Adrenal gland (tissue), 12 donors: ENCODE data around the gene PRKCB. TPM values are rescaled to one million over a fixed set of nuclear protein-coding genes. Genes with fewer than 3 reads are reported as not detected.

Experiments
- DNase-seq, 7 donors: peaks; one replicate each; pipeline ENCODE4 v3.0.0-alpha.2; 2019 to 2020
- H3K27ac ChIP-seq, 5 donors: fragments of 200-600 bp; sonication (generic) in 4 of 5; 1 replicate in 3 of 5; 2 replicates in 2 of 5; pipeline versions ENCODE4 v1.5.1 to v1.8.0; 2016 to 2020; ENCODE audit warnings: mild to moderate bottlenecking in 1 of 5
- H3K27me3 ChIP-seq: fragments of 200-600 bp; 2 replicates; pipeline ENCODE4 v1.8.0; 2021
- H3K36me3 ChIP-seq, 2 donors: fragments of 200-600 bp; replicated peaks in 1 of 2; 1 replicate in 1 of 2; 2 replicates in 1 of 2; pipeline versions ENCODE4 v1.5.1 to v1.8.0; 2018 to 2022
- H3K4me1 ChIP-seq, 2 donors: fragments of 200-600 bp; replicated peaks in 1 of 2; 1 replicate in 1 of 2; 2 replicates in 1 of 2; pipeline versions ENCODE4 v1.5.1 to v1.8.0; 2018 to 2021
- H3K4me3 ChIP-seq, 4 donors: fragments of 200-600 bp; sonication (generic) in 3 of 4; one replicate each; pipeline ENCODE4 v1.5.1; 2016 to 2018
- H3K9me3 ChIP-seq, 3 donors: fragments of 200-600 bp; sonication (generic) in 1 of 3; replicated peaks in 1 of 3; 1 replicate in 2 of 3; 2 replicates in 1 of 3; pipeline versions ENCODE4 v1.5.1 to v1.8.0; 2016 to 2021
- POLR2A ChIP-seq, 2 donors: fragments of 450-650 bp; IDR thresholded peaks; one replicate each; pipeline ENCODE4 v1.6.1; 2017; ENCODE audit warnings: antibody characterized with exemption in 2 of 2, mild to moderate bottlenecking in 2 of 2, moderate library complexity in 1 of 2
- WGBS, 4 donors: extraction: QIAGEN DNeasy Blood & Tissue Kit in 2 of 4; methylation state at CpG; one replicate each; pipeline versions ENCODE4 v1.1.5 to v1.1.7; 2013 to 2017; 5-methylcytosine and 5-hydroxymethylcytosine counted together
- intact Hi-C, 2 donors: fragments of 100-400 bp; cut with DNase I; formaldehyde crosslinking; loops; one replicate each; pipeline versions ENCODE4 v1.14.1 to v1.15.0; 2022 to 2023
- polyA plus RNA-seq, 3 donors: library from polyadenylated mRNA; stranded (reverse); fragments of 200-250 nt in 2 of 3; fragments of 350-450 nt in 1 of 3; fragmentation: Illumina TruSeq in 1 of 3; extraction: RNeasy Lipid Tissue Mini Kit (QIAGEN cat#74804) in 1 of 3; gene quantifications; one replicate each; pipeline ENCODE4 v1.2.3, GENCODE V29; 2013 to 2014
- total RNA-seq, 9 donors: library from RNA; depleted of rRNA in 4 of 9; stranded (reverse); fragments of >200 nt in 4 of 9; fragments of 120-200 nt in 1 of 9; fragmentation: NEBNext Ultra II Directional in 1 of 9; extraction: Animal tissue kit (Norgen Biotek cat#: 25700) in 1 of 9; gene quantifications; one replicate each; pipeline versions ENCODE4 v1.1.0 to v1.2.4, GENCODE V29; 2013 to 2023
- TF ChIP-seq, protein P1 (sequence below), 6 experiments: fragments of 450-650 bp in 4 of 6; fragments of 200-600 bp in 2 of 6; sonication (generic) in 1 of 6; IDR thresholded peaks; 1 replicate in 5 of 6; 2 replicates in 1 of 6; pipeline versions ENCODE4 v1.5.1 to v1.8.0; 2016 to 2021; ENCODE audit warnings: antibody characterized with exemption in 6 of 6, mild to moderate bottlenecking in 2 of 6, moderate library complexity in 1 of 6
- donor health status: healthy with polysubstance abuse.
- donor health status: Bipolar disorder and iron deficiency.
- donor health status: DM: yes; HTN: yes; CAD: no.
- donor health status: DM: no; HTN: no; CAD: no.
- donor health status: DM: no; HTN: no; CAD: no.
- donor health status: DM: yes; HTN: yes; CAD: no.

PRKCB gene
- total and polyA plus RNA-seq, 12 donors, result 0.54 to 8.0 (median 3.0) TPM

DNA sequence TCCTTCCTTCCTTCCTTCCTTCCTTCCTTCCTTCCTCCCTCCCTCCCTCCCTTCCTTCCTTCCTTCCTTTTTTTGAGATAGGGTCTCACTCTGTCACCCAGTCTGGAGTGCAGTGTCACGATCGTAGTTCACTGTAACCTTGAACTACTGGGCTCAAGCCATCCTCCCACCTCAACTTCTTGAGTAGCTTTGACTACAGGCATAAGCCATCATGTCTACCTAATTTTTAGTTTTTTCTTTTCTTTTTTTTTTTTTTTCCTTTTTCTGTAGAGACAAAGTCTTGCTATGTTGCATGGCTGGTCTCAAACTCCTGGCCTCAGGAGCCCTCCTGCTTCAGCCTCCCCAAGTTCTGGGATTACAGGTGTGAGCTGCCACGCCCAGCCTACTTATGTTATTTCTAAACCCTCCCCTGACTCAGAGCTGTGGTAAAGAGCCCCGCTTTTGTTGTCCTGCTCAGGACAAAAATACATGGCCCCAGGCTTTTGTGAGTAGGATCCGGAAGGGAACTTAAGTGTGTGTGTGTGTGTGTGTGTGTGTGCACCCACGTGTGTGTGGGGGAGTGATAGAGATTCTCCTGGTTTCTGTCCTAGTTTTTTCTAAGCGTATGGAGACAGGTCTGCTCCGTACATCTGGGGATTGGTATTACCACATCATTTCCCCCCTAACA is 67.1 kb downstream of the PRKCB start:
- Histone ChIP-seq H3K36me3 (no peaks in the 10 kb centered on the region), H3K27me3 (no peaks in the 10 kb centered on the region), H3K9me3 (no peaks in the 10 kb centered on the region), H3K27ac (no peak overlapping the region), H3K4me3 (no peak overlapping the region), H3K4me1 (no peaks in the 10 kb centered on the region)
- no peak for TF ChIP-seq POLR2A (IDR thresholded peaks at IDR 0.05)
- TF ChIP-seq, protein P1, sequence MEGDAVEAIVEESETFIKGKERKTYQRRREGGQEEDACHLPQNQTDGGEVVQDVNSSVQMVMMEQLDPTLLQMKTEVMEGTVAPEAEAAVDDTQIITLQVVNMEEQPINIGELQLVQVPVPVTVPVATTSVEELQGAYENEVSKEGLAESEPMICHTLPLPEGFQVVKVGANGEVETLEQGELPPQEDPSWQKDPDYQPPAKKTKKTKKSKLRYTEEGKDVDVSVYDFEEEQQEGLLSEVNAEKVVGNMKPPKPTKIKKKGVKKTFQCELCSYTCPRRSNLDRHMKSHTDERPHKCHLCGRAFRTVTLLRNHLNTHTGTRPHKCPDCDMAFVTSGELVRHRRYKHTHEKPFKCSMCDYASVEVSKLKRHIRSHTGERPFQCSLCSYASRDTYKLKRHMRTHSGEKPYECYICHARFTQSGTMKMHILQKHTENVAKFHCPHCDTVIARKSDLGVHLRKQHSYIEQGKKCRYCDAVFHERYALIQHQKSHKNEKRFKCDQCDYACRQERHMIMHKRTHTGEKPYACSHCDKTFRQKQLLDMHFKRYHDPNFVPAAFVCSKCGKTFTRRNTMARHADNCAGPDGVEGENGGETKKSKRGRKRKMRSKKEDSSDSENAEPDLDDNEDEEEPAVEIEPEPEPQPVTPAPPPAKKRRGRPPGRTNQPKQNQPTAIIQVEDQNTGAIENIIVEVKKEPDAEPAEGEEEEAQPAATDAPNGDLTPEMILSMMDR (IDR thresholded peaks at IDR 0.05), result no peak
- WGBS, 4 donors, result 52 to 72% (median 58%) methylated on average over 8 of the region's 8 CpGs
- intact Hi-C loops, result no loop called here
- DNase-seq, result no peak

DNA sequence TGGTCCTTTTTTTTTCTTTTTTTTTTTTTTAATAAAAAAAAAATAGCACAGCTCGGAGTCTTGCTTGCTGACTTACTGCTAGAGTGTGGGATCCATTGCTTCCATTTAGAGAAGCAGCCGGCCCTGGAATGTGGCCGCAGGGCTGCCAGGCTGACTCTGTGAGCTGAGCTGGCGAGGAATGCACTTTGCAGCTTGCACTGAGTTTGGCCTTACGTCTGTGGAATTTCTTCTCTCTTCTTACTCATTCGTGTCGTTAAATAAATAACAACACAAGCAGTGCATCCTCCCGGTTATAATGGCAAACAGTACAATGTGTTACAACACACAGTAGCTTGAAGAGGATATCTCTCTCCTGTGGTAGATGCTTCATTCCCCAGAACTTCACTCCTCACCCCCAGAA is 69.2 kb downstream of the PRKCB start:
- DNase-seq, result no peak
- WGBS, 4 donors, result 22 to 49% (median 36%) methylated on average over 7 to 8 of the region's 8 CpGs
- no peaks in the 10 kb centered on the region for H3K4me1 ChIP-seq
- H3K4me3 ChIP-seq, result no peak overlapping the region
- H3K27ac ChIP-seq, result no peak overlapping the region
- H3K9me3 ChIP-seq, result no peaks in the 10 kb centered on the region
- TF ChIP-seq POLR2A (IDR thresholded peaks at IDR 0.05), result no peak
- TF ChIP-seq, protein P1 (IDR thresholded peaks at IDR 0.05), result no peak
- intact Hi-C loops, result no loop called here
- no peaks in the 10 kb centered on the region for H3K36me3 ChIP-seq
- no peaks in the 10 kb centered on the region for H3K27me3 ChIP-seq

DNA sequence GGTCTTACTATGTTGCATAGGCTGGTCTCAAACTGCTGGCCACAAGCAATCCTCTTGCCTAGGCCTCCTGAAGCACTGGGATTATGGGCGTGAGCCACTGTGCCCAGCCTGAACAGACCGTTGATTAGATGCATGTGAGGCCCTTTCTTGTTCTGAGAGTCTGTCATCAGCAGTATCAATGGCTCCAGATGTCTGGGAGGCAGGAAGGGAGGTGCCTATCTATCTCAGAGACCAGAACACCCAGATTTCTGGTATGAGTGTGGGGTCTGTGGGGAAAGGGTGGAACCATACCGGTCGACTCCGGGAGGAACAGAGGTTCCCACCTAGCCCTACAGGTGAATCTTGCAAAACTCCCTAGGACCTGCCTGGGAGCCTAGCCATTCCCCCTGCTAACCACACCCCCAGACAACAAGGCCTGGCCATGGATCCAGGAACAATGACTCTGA is 71.7 kb downstream of the PRKCB start:
- H3K4me3 ChIP-seq, result no peak overlapping the region
- no peak for DNase-seq
- H3K9me3 ChIP-seq, result no peaks in the 10 kb centered on the region
- H3K27me3 ChIP-seq, result no peaks in the 10 kb centered on the region
- TF ChIP-seq, protein P1 (IDR thresholded peaks at IDR 0.05), result no peak
- TF ChIP-seq POLR2A (IDR thresholded peaks at IDR 0.05), result no peak
- H3K36me3 ChIP-seq, result no peaks in the 10 kb centered on the region
- H3K4me1 ChIP-seq, result no peaks in the 10 kb centered on the region
- no peak overlapping the region for H3K27ac ChIP-seq
- intact Hi-C loops, result no loop called here
- WGBS, 4 donors, result 64 to 71% (median 71%) methylated on average over 3 to 5 of the region's 5 CpGs

DNA sequence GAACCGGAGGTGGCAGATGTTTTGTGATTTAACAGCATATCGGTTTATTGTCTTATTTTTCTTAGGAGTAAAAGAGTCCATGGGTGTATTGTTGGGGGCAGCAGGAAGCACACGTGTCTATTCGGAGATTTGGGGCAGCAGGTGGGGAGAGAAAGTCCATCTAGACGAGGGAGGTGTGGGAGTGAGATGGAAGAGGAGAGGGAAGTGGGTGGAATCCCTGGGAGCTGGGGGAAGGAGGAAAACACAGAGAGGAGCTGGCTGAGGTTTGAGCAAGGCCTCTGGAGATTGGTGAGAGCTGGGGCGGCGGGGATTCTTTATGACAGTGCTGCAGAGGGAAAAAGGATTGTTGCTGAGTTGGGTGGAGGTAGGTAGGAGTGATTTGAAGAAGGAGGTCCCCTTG is 72.1 kb downstream of the PRKCB start:
- WGBS, 4 donors, result 61 to 69% (median 68%) methylated on average over 7 of the region's 7 CpGs
- H3K9me3 ChIP-seq, result no peaks in the 10 kb centered on the region
- no peaks in the 10 kb centered on the region for H3K27me3 ChIP-seq
- DNase-seq, result no peak
- no peak overlapping the region for H3K4me3 ChIP-seq
- H3K27ac ChIP-seq, result no peak overlapping the region
- TF ChIP-seq POLR2A (IDR thresholded peaks at IDR 0.05), result no peak
- TF ChIP-seq, protein P1 (IDR thresholded peaks at IDR 0.05), result no peak
- intact Hi-C loops, result no loop called here
- H3K4me1 ChIP-seq, result no peaks in the 10 kb centered on the region
- no peaks in the 10 kb centered on the region for H3K36me3 ChIP-seq
